NOMO-1 (cell line): ENCODE measurements around the gene PHF1.
"Not testable (repeated sequence)": the region's sequence is repeated elsewhere in the genome, so short reads cannot be mapped to it uniquely, and the experiment has no call there.

Experiments used
- DNase-seq, 2 experiments: peaks; one replicate each; lab custom pipeline; 2025; ENCODE audit not compliant: unreplicated experiment in 2 of 2; lab: John Stamatoyannopoulos, UW

PHF1 gene

DNA sequence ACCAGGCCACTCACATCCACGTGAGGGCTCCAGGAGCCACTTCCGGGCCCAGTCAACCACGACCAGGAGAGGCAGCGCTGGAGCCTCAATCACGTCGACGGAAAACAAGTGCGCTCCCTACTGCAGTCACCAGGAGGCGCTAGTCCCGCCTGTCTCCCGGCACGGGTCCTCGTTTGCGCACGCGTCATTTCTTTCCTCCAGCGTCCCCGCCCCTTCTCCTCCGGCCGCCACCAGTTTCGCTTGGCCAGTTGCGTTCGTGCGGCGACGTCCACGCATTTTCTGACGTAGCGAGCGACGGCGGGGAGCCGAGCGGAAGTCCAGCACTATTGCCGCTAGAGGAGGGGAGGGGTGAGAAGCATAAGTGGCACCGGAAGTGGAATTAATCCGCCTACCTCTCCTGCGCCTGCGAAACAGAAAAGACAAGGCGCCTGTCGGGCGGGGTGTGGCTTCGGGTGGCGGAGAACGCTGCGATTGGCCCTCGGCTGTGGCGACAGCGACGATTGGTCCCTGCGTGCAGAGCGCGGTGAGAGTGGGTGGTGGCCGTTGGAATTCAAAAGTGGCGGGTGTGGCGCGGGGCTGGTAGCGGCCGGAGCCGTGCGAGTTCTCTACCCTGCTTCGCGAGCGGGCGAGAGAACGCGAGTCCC is 19.4 kb upstream of the PHF1 start, which contains the start of gene KIFC1:
Gene KIFC1 (plus strand): TSS at position 546 of the 644 bp plus-strand sequence. CDS start 163 bp downstream, outside the sequence.
- DNase-seq, result peak; percentile 99 to 100

DNA sequence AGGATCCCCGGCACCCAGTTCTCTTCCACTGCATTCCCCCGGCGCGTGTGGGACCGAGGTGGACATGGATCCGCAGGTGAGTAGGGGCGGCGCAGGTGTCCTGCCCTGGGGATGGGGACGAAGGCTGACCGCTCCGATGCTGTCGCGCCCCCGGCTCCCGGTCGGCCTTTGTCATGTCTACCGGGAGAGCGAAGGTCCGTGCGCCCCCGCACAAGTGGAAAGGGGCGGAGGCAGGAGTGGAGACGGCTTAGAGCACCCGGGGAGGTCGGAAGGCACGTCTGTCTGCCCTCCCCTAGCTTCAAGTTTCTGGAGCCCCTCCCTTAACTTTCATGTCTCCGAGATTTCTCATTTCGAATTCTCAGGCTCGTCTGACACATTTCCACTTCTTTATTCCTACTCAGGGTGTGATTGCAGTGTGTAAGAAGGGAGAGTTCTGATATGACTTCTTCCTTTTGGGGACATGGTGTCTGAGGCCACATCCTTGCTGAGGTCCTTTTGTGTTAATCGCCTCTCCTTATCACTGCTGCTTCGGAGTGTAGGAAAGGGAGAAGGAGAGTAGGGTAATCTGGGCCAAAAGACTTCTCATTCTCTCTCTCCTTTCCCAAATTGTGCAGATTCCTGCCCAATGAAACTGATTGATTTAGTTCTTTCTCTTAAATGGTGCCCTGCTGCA is 18.8 kb upstream of the PHF1 start:
- no peak for DNase-seq

DNA sequence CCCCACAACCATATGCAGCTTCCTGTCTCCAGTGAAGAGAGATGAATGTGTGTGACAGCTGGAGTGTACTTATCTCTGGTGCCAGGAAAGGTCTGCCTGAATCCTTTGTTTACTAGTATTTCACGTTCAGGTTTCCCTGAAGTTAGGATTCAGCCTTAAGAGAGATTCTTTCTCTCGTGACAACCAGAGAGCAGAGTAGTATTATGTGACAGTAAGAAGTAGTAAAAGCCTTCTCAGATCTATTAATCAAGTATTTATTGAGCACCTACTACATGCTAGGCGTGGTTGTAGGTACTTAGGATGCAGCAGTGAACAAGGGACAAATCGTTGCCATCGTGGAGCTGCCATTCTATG is 18.2 kb upstream of the PHF1 start:
- no peak for DNase-seq

DNA sequence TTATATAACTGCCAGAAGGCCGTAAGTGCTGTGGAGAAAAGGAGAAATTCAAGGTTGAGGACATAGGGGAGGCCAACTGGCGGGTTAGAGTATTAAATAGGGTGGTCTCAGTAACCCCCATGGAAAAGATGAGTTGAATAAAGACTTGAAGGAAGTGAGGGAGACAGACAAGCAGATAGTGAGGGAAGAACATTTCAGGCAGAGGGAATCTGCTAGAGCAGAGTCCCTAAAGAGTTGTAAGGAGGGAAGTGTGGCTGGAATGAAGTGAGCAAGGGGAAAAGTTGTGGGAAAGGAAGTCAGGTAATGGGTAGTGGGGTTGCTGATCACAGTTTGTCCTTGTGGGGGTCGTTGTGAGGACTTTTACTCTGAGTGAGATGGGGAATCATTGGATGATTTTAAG is 17.8 kb upstream of the PHF1 start:
- no peak for DNase-seq

DNA sequence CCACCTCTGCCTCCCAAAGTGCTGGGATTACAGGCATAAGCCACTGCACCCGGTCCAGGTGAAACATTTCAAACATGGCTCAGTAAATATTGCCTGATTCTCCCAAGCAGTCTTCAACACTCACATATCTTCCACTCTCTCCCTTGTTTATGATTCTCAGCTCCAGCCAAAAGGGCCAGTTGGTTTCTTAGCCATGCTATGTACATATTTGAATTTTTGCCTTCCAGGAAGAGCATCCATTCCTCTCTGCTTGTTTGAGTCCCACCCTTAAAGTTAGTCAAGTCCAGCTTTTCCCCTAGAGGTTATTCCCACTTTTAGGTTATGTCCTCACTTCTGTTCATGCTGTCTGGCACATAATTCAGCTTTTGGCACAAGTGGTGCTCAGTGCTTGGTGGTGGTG is 13.3 kb upstream of the PHF1 start:
- no peak for DNase-seq

DNA sequence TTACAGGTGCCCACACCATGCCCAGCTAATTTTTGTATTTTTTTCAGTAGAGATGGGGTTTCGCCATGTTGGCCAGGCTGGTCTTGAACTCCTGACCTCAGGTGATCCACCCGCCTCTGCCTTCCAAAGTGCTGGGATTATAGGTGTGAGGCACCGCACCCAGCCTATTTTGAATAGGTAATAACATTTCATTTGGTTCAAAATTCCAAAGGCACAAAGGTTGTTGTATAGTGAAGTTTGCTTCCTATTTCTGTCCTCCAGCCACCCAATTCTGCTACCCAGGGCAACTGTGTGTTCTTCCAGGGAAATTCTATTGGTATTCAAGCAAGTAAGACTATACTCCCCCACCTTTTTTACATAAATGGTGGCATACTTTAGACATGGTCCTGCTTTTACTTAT is 12.2 kb upstream of the PHF1 start:
- DNase-seq, result not testable (repeated sequence)

DNA sequence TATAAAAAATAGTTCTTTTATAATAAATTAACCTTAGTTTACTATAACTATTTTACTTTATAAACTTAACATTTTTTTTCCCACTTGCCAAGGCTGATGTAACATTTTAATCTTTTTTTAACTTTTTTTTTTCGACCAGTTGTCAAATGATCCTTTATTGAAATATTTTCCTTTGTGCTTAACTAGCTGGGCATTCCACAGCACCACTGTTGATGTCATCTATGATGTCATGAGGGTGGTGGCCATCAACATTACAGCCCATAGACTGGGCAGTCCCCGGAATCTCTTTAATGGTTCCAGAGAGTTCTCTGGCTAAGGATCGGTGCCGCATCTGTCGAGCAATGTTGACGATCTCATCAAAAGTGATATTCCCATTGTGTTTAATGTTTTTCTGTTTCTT is 10.9 kb upstream of the PHF1 start:
- not testable (repeated sequence) for DNase-seq

DNA sequence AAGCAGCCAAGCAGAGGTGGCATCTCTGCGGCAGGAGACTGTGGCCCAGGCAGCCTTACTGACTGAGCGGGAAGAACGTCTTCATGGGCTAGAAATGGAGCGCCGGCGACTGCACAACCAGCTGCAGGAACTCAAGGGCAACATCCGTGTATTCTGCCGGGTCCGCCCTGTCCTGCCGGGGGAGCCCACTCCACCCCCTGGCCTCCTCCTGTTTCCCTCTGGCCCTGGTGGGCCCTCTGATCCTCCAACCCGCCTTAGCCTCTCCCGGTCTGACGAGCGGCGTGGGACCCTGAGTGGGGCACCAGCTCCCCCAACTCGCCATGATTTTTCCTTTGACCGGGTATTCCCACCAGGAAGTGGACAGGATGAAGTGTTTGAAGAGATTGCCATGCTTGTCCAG is 5.9 kb upstream of the PHF1 start:
- no peak for DNase-seq

DNA sequence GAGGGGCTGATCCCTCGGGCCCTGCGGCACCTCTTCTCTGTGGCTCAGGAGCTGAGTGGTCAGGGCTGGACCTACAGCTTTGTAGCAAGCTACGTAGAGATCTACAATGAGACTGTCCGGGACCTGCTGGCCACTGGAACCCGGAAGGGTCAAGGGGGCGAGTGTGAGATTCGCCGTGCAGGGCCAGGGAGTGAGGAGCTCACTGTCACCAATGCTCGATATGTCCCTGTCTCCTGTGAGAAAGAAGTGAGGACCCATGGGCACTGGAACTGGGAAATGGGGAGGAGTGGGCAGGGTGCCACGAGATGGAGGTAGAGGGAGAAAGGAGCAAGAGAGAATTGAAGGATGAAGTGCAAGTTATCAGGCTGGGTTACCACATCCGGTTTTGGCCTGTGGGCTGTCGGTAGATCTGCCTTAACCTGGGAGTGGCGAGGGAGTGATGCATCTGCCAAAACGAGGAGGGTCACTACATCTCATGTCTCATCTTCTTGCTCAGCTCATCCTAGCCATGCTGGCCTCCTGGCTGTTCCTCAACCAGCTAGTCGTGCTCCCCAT is 5.4 kb upstream of the PHF1 start:
- DNase-seq, result no peak

DNA sequence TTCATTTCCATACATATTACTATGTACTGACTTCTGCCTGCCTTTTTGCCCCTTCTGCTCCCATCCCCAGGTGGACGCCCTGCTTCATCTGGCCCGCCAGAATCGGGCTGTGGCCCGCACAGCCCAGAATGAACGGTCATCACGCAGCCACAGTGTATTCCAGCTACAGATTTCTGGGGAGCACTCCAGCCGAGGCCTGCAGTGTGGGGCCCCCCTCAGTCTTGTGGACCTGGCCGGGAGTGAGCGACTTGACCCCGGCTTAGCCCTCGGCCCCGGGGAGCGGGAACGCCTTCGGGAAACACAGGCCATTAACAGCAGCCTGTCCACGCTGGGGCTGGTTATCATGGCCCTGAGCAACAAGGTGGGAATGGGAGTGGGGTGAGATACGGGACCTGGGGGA is 4.7 kb upstream of the PHF1 start:
- no peak for DNase-seq

DNA sequence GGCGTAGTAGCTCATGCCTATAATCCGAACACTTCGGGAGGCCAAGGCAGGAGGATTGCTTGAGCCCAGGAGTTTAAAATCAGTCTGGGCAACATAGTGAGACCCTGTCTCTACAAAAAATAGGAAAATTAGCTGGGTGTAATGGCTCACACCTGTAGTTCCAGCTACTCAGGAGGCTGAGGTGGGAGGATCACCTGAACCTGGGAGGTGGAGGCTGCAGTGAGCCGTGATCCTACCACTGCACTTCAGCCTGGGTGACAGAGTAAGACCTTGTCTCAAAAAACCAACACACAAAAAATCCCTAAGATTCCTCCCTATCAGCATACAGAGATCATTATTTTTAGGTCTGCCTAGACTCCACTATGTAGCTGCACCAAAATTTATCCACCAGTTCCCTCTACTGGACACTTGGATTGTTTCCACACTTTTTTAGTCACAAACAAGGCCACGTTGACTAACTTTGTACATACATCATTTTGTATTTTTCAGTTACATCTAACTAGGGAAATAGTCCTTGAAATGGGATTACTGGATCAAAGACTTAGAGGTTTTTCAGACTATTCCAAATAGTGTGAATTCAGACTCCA is 3.6 kb upstream of the PHF1 start:
- no peak for DNase-seq

DNA sequence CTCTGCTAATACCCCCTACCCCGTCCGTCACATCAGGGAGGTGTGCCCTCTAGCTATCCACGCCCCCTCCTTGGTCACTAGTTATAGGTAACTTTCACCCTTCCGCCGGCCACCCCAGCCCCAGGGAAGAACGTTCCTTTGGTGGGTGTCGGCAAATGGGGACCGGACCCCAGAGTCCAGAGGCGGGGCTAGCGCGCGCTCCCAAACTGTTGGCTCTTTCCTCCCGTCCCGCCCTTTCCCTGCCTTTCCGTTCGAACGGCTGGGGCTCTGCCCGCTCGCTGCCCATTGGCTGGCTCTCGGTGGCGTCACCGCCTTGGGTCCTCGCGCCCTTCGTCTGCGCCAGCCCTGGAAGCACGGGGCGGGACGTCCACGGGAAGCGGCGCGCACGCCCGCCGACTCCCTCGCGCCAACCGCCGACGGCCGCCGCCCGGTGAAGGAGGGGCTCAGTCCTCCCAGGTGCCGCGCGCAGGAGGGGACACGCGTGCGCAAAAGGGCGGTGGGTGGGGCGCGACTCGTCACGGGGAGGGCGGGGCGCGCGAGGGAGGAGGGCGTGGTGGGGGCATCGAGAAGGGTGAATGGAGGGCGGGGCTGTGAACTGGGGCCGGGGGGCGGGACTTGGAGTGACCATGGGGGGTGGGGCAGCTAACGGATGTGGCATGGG is 634 bp upstream of the PHF1 start:
- DNase-seq, result peak; percentile 93 to 98

DNA sequence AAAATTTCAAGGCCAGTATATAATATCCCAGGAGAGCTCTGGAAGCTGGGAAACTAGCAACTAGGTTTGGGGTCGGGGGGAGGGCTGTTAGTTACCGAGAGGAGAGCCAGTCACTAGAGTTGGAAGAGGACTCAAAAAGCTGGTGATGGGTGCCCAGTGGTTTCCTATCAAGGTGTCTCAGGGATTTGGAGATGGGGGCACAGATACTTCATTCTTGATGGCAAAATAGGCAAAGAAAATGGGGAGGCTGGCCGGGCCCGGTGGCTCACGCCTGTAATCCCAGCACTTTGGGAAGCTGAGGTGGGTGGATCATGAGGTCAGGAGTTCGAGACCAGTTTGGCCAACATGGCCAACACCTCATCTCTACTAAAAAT is 805 bp downstream of the PHF1 start:
- no peak for DNase-seq

DNA sequence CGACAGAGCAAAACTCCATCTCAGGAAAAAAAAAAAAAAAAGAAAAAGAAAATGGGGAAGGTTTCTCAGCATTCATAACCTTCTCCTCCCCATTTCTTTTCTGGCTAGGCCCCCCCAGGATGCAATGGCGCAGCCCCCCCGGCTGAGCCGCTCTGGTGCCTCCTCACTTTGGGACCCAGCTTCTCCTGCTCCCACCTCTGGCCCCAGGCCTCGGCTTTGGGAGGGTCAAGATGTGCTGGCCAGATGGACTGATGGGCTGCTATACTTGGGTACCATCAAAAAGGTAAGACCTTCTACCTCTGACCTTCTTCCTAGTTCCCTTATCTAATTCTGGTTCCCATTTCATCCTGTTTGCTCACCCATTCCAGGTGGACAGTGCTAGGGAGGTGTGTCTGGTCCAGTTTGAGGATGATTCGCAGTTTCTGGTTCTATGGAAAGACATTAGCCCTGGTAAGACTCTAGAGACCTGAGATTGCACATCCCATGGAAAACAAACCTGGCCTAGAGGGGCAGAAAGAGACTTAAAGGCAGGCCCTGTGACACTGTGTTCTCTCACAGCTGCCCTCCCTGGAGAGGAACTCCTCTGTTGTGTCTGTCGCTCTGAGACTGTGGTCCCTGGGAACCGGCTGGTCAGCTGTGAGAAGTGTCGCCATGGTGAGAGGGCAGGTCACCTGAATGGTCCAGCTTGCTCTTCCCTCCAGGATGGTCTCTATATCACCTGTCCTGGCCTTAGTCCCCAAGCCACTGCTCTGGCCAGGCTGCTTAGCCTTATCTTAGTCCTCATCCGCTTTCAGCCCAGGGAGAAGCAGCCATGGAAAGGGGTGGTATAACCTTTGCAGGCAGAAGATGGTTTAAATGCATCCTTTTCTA is 1.6 kb downstream of the PHF1 start:
- no peak for DNase-seq

DNA sequence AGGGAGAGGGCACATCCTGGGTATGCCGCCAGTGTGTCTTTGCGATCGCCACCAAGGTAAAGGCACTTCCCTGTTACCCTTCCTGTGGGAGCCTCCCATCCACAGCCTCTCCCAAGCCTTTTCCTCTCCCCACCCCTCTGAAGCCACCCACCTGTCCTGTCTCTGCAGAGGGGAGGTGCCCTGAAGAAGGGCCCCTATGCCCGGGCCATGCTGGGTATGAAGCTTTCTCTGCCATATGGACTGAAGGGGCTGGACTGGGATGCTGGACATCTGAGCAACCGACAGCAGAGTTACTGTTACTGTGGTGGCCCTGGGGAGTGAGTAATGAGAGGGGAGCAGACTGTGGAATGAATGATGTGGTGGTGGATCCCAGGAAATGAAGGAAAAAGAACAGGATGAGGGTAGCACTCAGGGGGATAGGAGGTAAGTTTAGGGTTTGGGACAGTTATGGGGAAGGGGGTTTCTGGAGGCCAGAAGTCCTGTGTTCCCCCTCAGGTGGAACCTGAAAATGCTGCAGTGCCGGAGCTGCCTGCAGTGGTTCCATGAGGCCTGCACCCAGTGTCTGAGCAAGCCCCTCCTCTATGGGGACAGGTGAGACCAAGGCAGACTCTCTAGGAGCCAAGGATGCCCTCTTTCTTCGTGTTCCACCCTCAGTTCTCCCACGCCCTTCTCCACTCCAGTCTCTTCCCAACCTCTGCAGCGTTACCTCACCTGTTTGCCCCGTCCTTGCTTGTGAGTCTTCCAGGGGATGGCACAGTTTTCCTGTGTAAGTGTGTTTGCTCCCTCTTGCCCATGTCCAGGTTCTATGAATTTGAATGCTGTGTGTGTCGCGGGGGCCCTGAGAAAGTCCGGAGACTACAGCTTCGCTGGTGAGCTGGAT is 2.7 kb downstream of the PHF1 start:
- DNase-seq, result no peak

DNA sequence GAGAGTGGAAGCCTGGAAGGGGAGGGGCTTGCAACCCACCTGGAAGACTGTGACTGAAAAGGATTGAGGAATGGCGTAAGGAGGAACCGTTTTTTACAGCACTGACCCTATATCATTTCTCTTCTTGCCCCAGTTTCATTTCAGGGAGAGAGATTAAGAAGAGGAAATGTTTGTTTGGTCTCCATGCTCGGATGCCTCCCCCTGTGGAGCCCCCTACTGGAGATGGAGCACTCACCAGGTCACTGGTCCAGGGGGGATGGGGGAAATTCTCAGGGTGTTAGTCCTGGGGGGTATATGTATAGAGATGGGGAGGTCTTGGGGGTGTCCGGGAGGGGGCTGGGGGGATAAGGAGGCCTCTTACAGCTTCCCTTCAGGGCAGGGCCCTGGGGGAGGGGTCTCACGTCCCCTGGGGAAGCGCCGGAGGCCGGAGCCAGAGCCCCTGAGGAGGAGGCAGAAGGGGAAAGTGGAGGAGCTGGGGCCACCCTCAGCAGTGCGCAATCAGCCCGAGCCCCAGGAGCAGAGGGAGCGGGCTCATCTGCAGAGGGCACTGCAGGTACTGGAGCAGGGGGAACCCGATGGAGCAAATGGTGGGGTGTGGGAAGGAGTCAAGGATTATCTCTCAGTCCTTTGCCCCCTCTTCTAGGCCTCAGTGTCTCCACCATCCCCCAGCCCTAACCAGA is 3.9 kb downstream of the PHF1 start:
- DNase-seq, result no peak

DNA sequence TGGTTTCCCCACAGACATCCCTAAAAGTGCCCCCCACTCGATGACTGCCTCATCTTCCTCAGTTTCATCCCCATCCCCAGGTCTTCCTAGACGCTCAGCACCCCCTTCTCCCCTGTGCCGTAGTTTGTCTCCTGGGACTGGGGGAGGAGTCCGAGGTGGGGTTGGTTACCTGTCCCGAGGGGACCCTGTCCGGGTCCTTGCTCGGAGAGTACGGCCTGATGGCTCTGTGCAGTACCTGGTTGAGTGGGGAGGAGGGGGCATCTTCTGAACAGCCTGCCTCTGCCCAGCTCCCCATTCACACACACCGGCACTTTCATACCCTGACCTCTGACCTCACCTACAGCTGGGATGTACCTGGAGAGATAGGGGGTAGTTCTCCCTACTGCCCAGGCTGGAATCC is 5.0 kb downstream of the PHF1 start:
- DNase-seq, result no peak

DNA sequence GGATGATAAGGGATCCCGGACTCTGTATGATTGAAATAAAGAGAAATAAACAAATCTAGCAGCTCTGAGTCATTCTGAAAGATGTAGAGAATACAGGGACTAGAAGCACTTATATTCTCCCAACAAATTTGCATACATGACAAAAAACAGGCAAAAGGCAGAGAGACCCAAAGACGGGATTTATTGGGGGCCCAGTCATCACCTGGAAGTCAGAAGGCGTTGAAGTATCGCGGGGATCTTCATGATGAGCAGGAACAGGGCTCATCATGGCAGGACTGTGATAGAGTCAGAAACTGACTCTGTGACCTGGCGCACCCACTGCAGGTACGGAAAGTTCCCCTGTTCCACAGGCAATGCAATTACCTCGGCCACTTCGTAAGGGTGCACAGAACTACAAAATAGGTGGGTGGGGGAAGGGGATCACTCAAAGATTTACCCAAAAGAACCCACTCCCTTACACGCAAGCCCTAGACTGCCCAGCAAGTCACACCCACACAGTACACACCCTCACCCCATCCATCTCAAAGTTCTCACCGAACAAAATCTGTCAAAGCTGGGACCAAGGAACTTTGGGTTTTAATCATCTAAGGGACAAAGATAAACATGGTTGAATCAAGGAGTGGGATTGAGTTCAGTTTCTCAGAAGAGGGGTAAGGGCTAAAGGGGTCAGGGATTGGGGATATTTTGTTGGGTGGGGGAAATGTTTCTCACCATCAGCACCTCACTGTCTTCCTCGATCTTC is 5.7 kb downstream of the PHF1 start:
- no peak for DNase-seq
